Amniotic epithelial cell (primary cell): Measurements from ENCODE around the gene PPP1CC.
A peak's percentile ranks its signal among the peaks of the same experiment; 100 is the strongest.

Experiments used
- DNase-seq: peaks from one replicate; pipeline ENCODE4 v3.0.0-alpha.2; 2010; ENCODE audit warnings: low read depth

PPP1CC gene

DNA sequence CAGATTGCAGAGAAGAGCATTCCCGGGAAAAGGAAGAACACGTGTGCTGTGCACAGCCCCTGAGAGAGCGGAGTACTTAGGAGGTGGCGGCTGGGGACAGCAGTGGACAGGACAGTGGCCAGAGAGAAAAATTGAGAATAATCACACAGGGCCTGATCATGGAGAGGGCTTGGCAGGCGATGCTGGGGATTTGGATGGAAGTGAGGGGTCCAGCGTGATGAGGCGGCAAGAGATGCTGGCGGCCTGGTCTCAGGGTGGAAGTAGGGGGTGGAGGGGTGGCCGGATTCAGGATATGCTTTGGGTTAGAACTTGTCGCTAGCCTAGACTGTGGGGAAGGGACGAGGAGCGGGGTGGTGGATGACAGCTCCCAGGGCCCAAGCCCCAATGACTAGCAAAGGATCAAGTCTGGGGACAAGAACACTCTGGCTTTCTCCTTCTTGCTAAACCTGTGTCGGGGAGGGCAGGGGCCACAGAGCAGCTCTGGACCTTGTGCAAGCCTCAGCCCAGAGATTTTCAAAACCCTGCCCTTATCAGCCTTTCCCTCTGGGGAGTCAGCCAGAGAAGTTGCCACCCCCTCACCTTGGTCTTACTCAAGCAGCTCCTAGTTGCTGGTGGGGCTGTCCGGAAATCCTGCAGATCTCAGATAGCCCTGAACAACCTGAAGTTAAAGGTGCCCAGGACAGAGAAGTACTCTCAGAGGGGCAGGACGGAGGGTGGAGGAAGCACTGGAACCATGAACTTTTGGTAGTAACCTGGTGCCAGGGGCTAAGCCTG is 55.1 kb downstream of the PPP1CC start:
- peak; percentile 74 for DNase-seq

DNA sequence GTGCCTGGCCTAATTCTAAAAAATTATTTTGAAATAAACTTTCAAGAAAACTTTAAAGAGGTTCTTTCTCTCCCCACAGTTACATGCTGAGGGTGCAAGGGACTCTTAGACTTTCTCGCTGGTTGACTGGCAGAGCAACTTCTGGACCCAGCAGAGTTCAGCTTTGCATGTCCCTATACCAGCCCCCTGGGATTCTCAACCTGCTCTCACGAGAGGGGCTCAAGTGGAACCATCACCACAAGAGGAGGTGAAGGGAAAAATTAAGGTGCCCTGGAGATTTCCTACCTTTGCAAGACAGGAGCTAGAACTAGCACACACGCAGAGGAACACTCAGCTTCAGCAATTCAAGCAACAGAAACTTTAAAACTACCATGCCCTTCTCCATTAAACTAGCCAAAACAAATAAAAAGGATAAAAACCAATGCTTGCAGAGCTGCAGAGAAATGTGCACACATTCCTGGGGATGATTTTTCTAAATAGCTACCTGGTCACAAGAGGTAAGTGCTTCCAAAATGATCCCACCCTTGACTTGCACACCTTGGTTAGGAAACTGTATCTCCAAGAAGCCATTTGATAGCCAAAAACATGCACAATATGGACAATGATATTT is 56.3 kb downstream of the PPP1CC start:
- DNase-seq, result no peak

DNA sequence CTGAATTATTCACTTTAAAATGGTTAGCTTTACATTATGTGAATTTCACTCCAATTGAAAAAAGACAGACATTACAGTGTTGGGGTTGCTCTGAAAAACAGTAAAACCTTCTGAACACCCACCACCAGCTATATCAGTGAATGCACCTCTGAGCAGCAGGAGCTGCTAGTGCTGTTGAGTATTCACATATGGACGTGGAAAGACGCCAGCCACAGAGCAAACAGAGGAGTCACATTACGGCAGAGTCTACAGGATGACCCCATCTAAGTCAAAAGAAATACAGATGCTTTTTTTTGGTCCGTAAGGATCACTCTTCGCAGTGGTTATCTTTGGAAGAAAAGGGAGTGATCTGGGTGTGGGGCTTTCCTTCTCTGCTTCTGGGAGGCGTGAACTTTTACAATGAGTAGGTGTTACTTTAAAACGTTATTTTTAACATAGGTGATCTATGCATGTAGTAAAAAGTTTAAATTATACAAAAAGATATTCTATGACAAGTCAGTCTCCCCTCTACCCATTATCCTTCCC is 58.3 kb downstream of the PPP1CC start:
- DNase-seq, result no peak

DNA sequence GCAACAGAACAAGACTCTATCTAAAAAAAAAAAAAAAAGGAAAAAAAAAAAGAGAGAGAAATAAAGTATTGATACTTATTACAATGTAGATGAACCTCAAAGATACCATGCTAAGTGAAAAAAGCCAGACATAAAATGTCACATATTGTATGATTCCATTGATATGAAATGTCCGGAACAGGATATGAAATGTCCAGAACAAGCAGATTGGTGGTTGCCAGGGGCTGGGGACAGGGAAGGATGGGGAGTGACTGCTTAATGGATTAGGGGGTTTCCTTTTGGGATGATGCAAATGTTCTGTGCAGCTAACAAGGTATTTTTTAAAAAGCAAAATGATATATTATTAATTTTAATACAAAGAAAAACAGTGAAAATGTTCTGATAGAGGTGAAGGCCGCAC is 58.8 kb downstream of the PPP1CC start:
- DNase-seq, result no peak

DNA sequence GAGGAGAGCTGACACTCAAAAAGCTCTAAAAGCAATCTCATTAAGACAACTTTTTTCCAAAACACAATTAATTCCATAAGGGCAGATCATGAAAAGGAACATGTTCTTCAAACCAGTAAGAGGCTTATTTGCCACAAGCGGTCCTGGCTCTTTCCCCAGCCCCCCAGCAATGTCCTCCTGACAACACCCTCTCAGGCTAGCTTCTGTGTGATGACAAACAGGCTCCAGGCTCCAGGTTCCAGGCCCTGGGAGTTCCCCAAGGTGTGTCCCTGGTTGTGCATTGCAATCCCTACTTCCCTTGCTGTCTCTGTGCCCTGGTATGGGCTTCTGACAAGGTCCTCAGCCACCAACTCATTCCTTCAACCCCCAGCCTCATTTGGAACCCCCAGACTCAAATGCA is 62.7 kb downstream of the PPP1CC start:
- no peak for DNase-seq

DNA sequence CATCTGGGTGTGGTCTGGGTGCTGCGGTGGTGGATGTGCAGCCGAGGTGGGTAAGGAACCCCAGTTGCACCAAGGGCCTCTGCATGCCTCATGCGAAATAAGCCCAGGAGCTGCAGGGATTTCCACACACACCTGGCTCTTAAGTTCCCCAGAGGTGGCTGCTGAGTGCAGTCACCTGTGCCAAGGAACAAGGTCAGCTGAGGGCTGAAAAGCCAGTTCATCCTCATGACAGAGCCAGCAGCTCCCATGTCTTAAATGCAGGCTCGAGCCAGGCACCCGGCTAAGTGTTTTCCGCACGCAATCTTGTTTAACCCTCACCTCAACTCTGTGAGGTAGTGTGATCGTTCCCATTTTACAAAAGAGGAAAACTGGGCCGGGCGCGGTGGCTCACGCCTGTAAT is 63.5 kb downstream of the PPP1CC start:
- no peak for DNase-seq

DNA sequence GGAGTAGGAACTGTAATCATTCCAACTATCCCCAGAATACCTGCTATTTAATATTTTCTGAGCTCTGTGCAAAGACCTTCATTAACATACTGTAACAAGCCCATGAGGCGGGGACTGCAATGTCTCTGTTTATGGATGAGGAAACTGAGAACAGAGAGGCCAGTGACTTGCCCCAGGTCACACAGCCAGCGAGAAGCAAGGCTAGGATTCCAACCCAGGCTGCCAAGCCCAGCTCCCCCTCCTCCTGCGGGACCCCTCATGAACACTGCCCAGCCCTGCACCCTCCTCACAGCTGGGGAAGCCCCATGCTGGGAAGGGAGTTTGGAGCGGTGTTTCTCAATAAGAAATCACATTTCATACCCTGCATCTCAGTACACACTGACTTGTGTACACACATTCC is 64.7 kb downstream of the PPP1CC start:
- DNase-seq, result no peak

DNA sequence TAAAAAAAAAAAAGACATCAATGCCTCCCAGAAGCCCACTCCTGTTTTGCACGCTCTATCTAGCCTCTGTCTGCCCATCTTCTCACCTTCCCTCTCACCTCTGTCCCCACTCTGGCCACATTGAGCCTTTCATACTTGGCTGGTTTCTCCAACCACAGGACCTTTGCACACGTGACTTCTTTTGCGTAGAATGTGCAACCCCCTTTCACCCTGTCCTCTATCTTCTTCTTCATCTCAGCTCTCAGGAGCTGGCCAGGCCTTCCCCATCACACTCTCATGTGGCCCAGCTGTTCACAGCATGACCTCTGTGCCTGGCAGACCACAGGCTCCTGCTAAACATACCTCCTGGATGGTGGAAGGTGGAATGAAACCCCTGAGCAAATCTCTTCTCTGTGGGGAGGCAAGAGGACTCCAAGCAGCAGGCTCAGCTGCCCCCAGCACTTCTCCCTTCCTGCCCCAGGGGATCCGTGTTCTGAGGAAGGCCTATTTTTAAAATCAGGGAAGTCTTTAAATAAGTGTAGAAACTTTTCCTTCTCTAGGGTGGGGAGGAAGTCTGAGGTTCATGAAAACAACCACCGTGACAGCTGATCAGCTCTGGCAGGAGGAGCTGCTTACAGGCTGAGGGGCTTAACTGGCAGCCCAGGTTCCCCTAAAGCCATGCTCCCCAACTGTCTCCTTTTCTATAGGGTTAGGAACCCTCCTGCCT is 65.3 kb downstream of the PPP1CC start:
- no peak for DNase-seq

DNA sequence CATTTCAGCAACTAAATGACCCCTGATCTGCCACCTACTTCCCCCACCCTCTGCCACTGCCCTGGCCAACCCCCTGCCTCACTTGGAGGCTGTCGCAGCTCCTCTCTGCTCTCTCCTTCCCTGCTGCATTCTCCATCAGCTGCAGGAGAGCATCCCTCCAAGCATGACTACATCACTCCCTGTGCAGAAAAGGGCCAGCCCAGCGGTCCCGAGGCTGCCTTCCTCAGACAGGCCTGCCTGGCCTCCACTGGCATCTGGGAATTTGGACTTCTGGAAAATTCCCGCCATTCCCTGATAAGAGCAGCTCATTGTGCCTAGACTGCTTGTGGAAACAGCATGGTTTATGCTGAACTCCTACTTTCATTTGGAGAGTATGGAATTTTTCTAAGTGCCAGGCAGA is 66.5 kb downstream of the PPP1CC start:
- DNase-seq, result no peak

DNA sequence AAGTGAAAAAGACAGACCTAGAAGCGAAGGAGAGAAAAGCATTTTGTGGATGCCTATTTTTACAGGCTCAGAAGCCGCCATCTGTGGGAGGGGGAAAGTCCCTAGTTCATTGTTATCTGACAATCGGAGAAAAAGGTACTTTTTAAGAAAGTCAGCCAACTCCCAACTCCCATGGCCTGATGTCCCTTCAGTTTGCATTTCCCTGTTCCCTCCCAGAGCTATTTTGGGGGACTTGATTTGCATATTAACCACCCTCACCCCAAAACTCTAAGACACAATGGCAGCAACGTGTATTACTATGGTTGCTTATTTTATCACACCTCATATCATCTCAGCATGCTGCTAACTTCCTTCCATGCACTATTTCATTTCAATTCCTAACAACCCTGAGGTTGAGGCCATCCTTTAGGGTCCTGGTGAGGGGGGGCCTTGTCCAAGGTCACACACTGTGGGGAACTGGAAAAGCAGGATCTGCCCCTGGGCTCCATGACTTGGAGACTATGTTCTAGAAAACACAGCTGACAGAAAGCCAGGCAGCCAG is 72.5 kb downstream of the PPP1CC start:
- no peak for DNase-seq
